GM21619 (cell line): ENCODE results near the gene ATF6B.
"Not testable (repeated sequence)": the region's sequence is repeated elsewhere in the genome, so short reads cannot be mapped to it uniquely, and the experiment has no call there.

ENCODE experiments used
- ATAC-seq: cut with Tn5 transposase; IDR thresholded peaks from one replicate; pipeline ENCODE4 v1.9.1; 2021; ENCODE audit not compliant: unreplicated experiment

ATF6B gene

DNA sequence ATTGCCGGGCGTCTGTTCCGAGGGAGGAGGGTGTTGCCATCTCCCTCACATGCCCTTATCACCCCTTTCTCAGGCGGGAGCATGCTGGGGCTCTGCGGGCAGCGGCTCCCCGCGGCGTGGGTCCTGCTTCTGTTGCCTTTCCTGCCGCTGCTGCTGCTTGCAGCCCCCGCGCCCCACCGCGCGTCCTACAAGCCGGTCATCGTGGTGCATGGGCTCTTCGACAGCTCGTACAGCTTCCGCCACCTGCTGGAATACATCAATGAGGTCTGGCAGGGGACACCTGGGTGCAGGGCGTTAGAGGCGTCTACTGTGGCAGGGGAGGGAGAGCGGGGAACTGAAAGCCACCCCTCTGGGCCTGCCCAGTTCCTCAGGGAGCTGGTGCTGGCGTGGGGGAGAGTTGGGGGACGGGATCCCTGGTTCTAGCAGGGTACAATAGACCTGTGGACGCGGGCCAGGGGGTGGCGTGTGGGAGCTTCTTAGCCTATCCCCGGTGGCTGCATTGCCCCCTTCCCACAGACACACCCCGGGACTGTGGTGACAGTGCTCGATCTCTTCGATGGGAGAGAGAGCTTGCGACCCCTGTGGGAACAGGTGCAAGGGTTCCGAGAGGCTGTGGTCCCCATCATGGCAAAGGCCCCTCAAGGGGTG is 26.6 kb upstream of the ATF6B start:
- no peak for ATAC-seq

GRCh38 chr6:32153564-32154513 is 25.8 kb upstream of the ATF6B start, which contains the start of gene PPT2:
TSS of gene PPT2 (plus strand) at chr6:32154141. CDS start at chr6:32154595, 454 bp downstream.
- no peak for ATAC-seq

DNA sequence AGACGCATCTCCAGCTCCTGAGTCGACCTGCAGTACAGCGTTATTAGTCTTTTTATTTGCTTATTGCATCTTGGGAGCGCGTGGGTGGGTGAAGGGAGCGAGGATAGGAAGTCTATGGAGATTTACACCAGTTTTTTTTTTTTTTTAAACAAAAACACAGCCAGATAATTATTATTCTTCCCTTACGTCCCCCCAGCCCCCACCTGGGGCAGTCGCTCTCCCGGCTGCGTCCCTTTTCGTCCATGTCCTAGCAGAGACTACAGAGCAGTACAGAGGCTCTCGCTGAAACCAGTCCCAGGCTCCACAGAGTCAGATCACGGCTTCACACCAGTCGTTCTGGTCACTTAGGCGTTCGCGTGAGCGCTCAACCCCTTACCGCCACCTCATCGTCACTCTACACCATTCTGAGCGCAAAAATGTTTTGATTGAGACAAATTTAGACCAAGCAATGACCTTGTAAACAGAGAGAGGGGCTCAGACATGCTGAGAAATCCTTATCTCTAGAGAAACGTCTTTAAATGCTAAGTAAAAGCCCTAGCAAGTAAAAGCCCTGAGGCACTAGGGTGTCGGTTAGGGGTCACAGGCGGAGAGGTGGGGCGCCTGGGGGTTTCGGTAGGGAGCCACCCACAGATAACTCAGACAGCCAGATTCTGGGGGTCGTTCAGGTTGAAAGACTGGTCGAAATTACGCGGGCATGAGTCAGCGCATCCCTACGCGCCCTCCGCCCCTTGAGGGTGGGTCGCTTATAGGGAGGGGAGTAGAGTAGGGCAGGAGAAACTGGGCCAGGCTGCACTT is 24.9 kb upstream of the ATF6B start:
- no peak for ATAC-seq

DNA sequence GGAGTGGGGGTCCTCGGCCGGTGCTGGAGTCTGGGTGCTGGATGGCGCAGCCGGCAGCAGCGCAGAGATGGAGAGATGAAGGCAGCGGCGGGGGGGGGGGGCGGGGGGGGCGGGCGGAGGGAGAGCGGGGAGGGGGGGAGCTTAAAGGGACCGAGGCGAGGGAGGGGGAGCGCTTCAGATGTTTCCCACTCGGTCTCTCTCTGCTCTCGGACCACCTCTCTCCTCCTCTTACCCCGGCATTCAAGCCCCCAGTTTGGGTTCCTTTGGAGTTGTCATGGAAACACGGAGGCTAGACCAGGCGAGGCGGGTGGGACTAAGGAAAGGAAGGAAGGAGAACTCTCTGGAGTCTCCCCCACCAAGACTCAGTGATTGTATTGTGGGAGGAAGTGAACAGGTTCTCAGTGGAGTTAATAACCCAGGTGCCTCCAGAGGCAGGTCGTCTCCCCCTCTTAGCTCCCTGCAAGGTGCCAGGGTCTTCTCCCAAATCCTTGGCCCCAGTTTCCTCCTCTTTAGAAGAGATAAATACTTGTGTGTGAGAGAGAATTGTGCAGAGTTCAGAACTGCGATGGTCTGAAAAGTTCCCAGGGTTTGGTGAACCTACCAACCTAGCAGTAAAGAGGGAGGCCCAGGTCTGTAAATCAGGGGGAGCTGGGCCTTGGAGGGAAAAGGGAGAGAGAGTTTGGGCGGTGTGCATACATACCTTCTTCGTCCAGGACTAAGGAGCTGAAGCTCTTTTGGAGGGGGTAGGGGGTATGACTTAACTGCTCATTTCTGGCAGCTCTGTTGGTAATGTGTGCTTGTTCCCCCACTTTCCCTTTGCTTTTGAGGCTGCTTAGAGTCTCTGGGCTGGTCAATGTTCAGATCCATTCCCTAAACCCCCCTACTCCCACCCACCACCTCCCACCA is 24.1 kb upstream of the ATF6B start, which contains the start of gene PRRT1:
Gene PRRT1 (minus strand): TSS at position 77 of the 906 bp plus-strand sequence. CDS start 112 bp downstream, outside the sequence.
- ATAC-seq: no peak

DNA sequence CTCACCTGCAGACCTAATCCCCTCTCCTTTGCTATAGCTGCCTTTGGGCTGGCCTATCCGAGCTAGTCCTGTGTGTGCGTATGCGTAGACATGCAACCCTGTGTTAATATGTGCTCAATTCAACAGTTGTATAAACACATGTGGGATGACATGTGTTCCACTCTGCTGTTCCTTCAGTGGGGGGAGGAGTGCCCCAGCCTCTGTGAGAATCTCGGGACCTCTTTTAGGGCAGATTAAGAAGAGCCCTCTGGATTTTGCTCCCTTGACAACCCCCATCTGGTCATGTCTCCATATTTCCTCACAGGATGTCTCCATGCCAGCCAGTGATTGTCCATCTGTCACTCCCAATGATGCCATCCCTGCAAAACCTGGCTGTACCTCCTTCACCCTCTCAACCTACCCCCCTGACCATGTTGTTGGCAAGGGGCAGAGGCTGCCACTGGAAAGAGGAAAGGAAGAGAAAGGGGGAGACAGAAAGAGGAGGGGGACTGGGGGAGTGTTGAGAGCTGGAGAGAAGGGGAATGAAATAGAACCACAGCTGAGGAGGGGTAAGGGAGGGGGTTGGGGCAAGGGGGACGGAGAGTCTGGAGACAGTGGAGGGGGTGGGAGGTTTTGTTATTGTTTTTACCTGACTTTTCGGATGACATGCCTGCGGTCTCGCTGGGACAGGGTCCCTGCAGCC is 23.3 kb upstream of the ATF6B start:
- ATAC-seq: no peak

GRCh38 chr6:32149932-32150870 is 22.2 kb upstream of the ATF6B start:
- no peak for ATAC-seq

- no peak for ATAC-seq
These were observed 21.2 kb upstream of the ATF6B start for GRCh38 chr6:32149092-32149755.

DNA sequence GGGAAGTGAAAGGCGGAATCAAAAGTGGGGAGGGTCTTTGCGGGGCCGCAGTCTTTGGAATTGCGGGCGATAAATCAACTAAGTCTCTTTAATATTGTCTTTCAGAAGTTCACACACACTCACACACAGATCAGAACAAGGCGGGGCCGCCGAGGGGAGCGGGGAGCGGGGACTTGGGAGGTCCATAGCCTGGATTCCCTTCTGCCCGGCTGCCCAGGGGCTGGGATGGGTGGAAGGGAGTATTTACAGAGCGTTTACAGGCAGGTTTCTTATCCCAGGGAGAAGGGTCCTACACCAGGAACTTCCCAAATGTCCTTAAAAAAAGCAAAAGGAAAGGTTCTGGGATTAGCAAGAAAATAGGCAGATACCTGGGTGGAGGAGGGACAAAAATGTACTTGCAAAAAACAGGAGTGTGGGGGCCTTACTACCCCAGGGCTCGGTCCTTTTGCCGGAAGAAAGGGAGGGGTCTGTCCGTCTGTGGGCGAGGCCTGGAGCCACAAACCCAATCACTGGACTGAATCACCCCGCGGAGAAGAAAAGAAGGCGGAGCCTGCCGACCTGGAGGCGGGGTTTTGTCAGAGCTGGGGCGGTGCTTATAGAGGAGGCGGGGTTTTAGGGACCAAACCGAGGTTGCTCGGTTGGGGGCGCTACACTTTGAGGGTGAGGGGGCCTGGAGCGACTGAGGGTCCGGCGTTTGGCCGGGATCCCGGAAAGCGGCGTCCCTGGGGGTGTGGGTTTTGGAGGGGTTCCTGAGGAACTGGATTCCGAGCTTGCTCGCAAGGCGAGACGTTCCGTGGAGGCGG is 20.4 kb upstream of the ATF6B start:
- no peak for ATAC-seq

GRCh38 chr6:32147401-32148132 is 19.5 kb upstream of the ATF6B start:
- no peak for ATAC-seq

- ATAC-seq: no peak
These were observed 18.6 kb upstream of the ATF6B start for GRCh38 chr6:32146687-32147086.

DNA sequence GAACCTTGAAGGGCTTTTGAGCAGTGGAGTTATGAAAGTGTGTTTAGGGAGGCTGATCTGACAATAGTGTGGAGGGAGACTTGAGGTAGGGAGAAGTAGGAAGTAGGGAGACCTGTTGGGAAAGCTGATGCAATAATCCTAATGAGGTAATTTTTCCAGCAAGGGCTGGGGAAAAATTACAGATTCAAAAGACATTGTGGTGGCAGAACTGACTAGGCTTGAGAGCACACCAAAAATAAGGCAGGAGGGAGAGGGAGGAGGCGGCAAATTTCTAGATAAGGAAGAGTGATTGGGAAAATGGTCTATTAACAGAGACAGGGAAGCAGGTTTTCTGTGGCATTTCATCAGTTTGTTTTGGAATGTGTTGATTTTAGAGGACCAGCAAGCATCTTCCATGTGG is 18.2 kb upstream of the ATF6B start:
- ATAC-seq: no peak

DNA sequence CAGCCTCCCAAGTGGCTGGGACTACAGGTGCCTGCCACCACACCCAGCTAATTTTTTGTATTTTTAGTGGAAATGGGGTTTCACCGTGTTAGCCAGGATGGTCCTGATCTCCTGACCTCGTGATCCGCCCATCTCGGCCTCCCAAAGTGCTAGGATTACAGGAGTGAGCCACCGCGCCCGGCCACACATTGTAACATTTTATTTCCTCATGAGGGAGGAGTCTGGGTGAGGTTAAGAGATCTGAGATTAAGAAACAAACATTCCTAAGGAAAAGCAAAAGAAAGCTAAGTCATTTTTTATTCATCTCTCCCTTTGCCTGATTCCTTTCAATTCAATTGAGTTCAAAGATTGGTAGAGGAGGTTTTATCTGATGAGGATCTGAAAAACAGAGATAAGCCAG is 16.2 kb upstream of the ATF6B start:
- ATAC-seq: not testable (repeated sequence)

DNA sequence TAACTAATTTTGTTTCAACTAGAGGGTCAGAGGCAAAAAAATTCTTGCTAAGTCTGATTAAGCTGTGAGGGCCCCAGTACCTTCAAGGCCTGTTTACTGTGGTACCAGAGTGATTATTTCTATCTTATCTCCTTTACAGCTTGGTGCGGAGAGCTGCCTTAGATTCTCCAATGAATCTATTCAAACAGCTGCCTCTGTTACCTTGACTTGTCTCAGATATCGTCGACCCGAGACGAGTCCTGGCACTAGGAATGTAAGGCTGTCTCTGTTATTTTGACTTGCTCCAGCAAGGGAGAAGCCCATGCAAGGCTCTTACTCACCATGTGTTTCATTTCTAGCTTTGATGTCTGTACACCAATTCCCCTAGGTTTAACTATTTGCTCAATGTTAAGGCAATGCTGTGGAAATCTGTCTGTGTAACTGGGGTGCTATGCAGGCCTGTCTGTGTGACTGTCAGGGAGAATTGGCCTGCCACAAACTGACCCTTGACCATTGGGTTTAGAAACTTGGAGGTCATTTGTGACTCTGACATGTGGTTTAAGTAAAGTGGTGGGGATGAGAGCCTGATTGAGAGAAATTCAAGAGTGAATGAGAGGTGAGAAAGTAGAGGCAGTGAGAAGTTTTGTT is 12.5 kb upstream of the ATF6B start:
- no peak for ATAC-seq

- no peak for ATAC-seq
These were observed 11.5 kb upstream of the ATF6B start for GRCh38 chr6:32139590-32139989.

DNA sequence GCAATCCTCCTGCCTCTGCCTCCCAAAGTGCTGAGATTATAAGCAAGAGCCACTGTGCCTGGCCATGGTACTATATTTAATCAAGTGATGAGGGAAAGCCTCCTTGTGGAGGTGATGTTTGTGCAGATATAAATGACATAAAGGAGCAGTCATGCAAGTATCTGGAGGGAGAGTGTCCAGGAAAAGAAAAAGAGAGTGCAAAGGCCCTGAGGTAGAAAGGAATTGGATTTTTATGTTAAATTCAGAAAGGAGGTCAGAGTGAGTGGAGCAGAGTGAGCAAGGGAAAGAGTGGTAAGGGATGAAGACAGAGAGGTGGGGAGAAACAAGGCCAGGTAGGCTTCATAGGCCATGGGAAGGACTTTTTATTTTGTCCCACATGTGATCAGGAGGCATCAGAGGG is 9.4 kb upstream of the ATF6B start:
- no peak for ATAC-seq

GRCh38 chr6:32133786-32134185 is 5.7 kb upstream of the ATF6B start:
- no peak for ATAC-seq
